Measurements from ENCODE around the gene RBMS1. TPM values are rescaled to one million over a fixed set of nuclear protein-coding genes. Genes with fewer than 3 reads are reported as not detected.

RBMS1 gene
- polyA plus RNA-seq, 1 donor from 2014 or later: 8.4 TPM

GRCh38 chr2:160353813-160354212 is 139.8 kb downstream of the RBMS1 start:
- H3K36me3 ChIP-seq (ENCODE audit: insufficient read depth, low read length): no peaks in the 10 kb centered on the region
- H2AFZ ChIP-seq (ENCODE audit: low read depth, low read length): no peak overlapping the region
- H3K9ac ChIP-seq (ENCODE audit: low read length): no peak overlapping the region
- no peaks in the 10 kb centered on the region for H3K79me2 ChIP-seq (replicated peaks; ENCODE audit: insufficient read depth, low read length)
- H3K9me2 ChIP-seq (ENCODE audit: insufficient read depth, low read length): no peaks in the 10 kb centered on the region
- no peaks in the 10 kb centered on the region for H3F3A ChIP-seq (ENCODE audit: insufficient read depth, low read length, poor library complexity, severe bottlenecking)
- H4K20me1 ChIP-seq (ENCODE audit: insufficient read depth): no peaks in the 10 kb centered on the region
- H3K27ac ChIP-seq (ENCODE audit: low read length): no peak overlapping the region
- no peak overlapping the region for H3K4me3 ChIP-seq (ENCODE audit: low read length)
- no peaks in the 10 kb centered on the region for H3K9me3 ChIP-seq (ENCODE audit: low read length)
- no peaks in the 10 kb centered on the region for H3K27me3 ChIP-seq (ENCODE audit: insufficient read depth, low read depth, low read length)
- H3K4me2 ChIP-seq (ENCODE audit: low read length): no peak overlapping the region
- TF ChIP-seq, protein P1, sequence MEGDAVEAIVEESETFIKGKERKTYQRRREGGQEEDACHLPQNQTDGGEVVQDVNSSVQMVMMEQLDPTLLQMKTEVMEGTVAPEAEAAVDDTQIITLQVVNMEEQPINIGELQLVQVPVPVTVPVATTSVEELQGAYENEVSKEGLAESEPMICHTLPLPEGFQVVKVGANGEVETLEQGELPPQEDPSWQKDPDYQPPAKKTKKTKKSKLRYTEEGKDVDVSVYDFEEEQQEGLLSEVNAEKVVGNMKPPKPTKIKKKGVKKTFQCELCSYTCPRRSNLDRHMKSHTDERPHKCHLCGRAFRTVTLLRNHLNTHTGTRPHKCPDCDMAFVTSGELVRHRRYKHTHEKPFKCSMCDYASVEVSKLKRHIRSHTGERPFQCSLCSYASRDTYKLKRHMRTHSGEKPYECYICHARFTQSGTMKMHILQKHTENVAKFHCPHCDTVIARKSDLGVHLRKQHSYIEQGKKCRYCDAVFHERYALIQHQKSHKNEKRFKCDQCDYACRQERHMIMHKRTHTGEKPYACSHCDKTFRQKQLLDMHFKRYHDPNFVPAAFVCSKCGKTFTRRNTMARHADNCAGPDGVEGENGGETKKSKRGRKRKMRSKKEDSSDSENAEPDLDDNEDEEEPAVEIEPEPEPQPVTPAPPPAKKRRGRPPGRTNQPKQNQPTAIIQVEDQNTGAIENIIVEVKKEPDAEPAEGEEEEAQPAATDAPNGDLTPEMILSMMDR (IDR thresholded peaks at IDR 0.05; ENCODE audit: poor library complexity, severe bottlenecking): no peak
- TF ChIP-seq TAF1 (IDR thresholded peaks at IDR 0.05; ENCODE audit: low read depth) (no peak), EP300 (conservative IDR thresholded peaks at IDR 0.05; ENCODE audit: poor library complexity, severe bottlenecking) (no peak), EZH2 (IDR thresholded peaks at IDR 0.05; ENCODE audit: borderline replicate concordance, insufficient read depth, low read length, poor library complexity, severe bottlenecking) (no peak), RAD21 (conservative IDR thresholded peaks at IDR 0.05) (no peak), POLR2AphosphoS5 (IDR thresholded peaks at IDR 0.05) (no peak)

GRCh38 chr2:160353166-160353565 is 140.4 kb downstream of the RBMS1 start:
- Histone ChIP-seq H2AFZ (ENCODE audit: low read depth, low read length) (no peak overlapping the region), H3K27me3 (ENCODE audit: insufficient read depth, low read depth, low read length) (no peaks in the 10 kb centered on the region), H3K36me3 (ENCODE audit: insufficient read depth, low read length) (no peaks in the 10 kb centered on the region), H3K27ac (ENCODE audit: low read length) (no peak overlapping the region), H3F3A (ENCODE audit: insufficient read depth, low read length, poor library complexity, severe bottlenecking) (no peaks in the 10 kb centered on the region), H3K4me3 (ENCODE audit: low read length) (no peak overlapping the region), H3K9ac (ENCODE audit: low read length) (no peak overlapping the region), H3K9me2 (ENCODE audit: insufficient read depth, low read length) (no peaks in the 10 kb centered on the region), H4K20me1 (ENCODE audit: insufficient read depth) (no peaks in the 10 kb centered on the region), H3K79me2 (replicated peaks; ENCODE audit: insufficient read depth, low read length) (no peaks in the 10 kb centered on the region), H3K9me3 (ENCODE audit: low read length) (no peaks in the 10 kb centered on the region), H3K4me2 (ENCODE audit: low read length) (no peak overlapping the region)
- TF ChIP-seq EZH2 (IDR thresholded peaks at IDR 0.05; ENCODE audit: borderline replicate concordance, insufficient read depth, low read length, poor library complexity, severe bottlenecking): no peak
- TF ChIP-seq, protein P1 (IDR thresholded peaks at IDR 0.05; ENCODE audit: poor library complexity, severe bottlenecking): no peak
- no peak for TF ChIP-seq EP300 (conservative IDR thresholded peaks at IDR 0.05; ENCODE audit: poor library complexity, severe bottlenecking)
- no peak for TF ChIP-seq RAD21 (conservative IDR thresholded peaks at IDR 0.05)
- TF ChIP-seq SMC3 (conservative IDR thresholded peaks at IDR 0.05; ENCODE audit: poor library complexity): no peak

- TF ChIP-seq TAF1 (IDR thresholded peaks at IDR 0.05; ENCODE audit: low read depth): no peak
- no peak for TF ChIP-seq EP300 (conservative IDR thresholded peaks at IDR 0.05; ENCODE audit: poor library complexity, severe bottlenecking)
- no peak for TF ChIP-seq EZH2 (IDR thresholded peaks at IDR 0.05; ENCODE audit: borderline replicate concordance, insufficient read depth, low read length, poor library complexity, severe bottlenecking)
- no peak for TF ChIP-seq POLR2AphosphoS5 (IDR thresholded peaks at IDR 0.05)
- no peak for TF ChIP-seq RAD21 (conservative IDR thresholded peaks at IDR 0.05)
- TF ChIP-seq, protein P1 (IDR thresholded peaks at IDR 0.05; ENCODE audit: poor library complexity, severe bottlenecking): no peak
- TF ChIP-seq REST (IDR thresholded peaks at IDR 0.05; ENCODE audit: borderline replicate concordance): no peak
- no peak for TF ChIP-seq MXI1 (conservative IDR thresholded peaks at IDR 0.05; ENCODE audit: poor library complexity, severe bottlenecking)
- TF ChIP-seq SMC3 (conservative IDR thresholded peaks at IDR 0.05; ENCODE audit: poor library complexity): no peak
- H2AFZ ChIP-seq (ENCODE audit: low read depth, low read length): no peak overlapping the region
- no peaks in the 10 kb centered on the region for H4K20me1 ChIP-seq (ENCODE audit: insufficient read depth)
- H3K4me3 ChIP-seq (ENCODE audit: low read length): no peak overlapping the region
- H3K27me3 ChIP-seq (ENCODE audit: insufficient read depth, low read depth, low read length): no peaks in the 10 kb centered on the region
- no peaks in the 10 kb centered on the region for H3F3A ChIP-seq (ENCODE audit: insufficient read depth, low read length, poor library complexity, severe bottlenecking)
- no peaks in the 10 kb centered on the region for H3K9me2 ChIP-seq (ENCODE audit: insufficient read depth, low read length)
- H3K9ac ChIP-seq (ENCODE audit: low read length): no peak overlapping the region
- H3K9me3 ChIP-seq (ENCODE audit: low read length): no peaks in the 10 kb centered on the region
- no peaks in the 10 kb centered on the region for H3K79me2 ChIP-seq (replicated peaks; ENCODE audit: insufficient read depth, low read length)
- no peak overlapping the region for H3K4me2 ChIP-seq (ENCODE audit: low read length)
- H3K36me3 ChIP-seq (ENCODE audit: insufficient read depth, low read length): no peaks in the 10 kb centered on the region
- H3K27ac ChIP-seq (ENCODE audit: low read length): no peak overlapping the region
These were observed 141.1 kb downstream of the RBMS1 start for GRCh38 chr2:160352500-160352899.

Measured in neural cell (in vitro differentiated cells).